Lower leg skin (tissue), 3 donors: Measurements from ENCODE around the gene TNNT2.

Experiments
- POLR2A ChIP-seq, 2 donors: fragments of 450-650 bp; IDR thresholded peaks; one replicate each; pipeline ENCODE4 v1.6.1; 2016 to 2017; ENCODE audit warnings: antibody characterized with exemption in 2 of 2, mild to moderate bottlenecking in 1 of 2, moderate library complexity in 1 of 2
- TF ChIP-seq, protein P1 (sequence below), 3 donors: fragments of 450-650 bp; IDR thresholded peaks; one replicate each; pipeline ENCODE4 v1.5.1; 2016; ENCODE audit warnings: antibody characterized with exemption in 3 of 3, mild to moderate bottlenecking in 3 of 3, moderate library complexity in 2 of 3

- TF ChIP-seq, protein P1, sequence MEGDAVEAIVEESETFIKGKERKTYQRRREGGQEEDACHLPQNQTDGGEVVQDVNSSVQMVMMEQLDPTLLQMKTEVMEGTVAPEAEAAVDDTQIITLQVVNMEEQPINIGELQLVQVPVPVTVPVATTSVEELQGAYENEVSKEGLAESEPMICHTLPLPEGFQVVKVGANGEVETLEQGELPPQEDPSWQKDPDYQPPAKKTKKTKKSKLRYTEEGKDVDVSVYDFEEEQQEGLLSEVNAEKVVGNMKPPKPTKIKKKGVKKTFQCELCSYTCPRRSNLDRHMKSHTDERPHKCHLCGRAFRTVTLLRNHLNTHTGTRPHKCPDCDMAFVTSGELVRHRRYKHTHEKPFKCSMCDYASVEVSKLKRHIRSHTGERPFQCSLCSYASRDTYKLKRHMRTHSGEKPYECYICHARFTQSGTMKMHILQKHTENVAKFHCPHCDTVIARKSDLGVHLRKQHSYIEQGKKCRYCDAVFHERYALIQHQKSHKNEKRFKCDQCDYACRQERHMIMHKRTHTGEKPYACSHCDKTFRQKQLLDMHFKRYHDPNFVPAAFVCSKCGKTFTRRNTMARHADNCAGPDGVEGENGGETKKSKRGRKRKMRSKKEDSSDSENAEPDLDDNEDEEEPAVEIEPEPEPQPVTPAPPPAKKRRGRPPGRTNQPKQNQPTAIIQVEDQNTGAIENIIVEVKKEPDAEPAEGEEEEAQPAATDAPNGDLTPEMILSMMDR (IDR thresholded peaks at IDR 0.05): no peak
- no peak for TF ChIP-seq POLR2A (IDR thresholded peaks at IDR 0.05)
Measured at GRCh38 chr1:201375169-201375568, 2.3 kb downstream of the TNNT2 start.
